ENCODE data around the gene JUP.

GRCh38 chr17:41810659-41811548 lies 24.4 kb upstream of the JUP start:
- TF ChIP-seq MXI1 (conservative IDR thresholded peaks at IDR 0.05; ENCODE audit: poor library complexity, severe bottlenecking) (no peak), EP300 (conservative IDR thresholded peaks at IDR 0.05; ENCODE audit: poor library complexity, severe bottlenecking) (no peak), TAF1 (IDR thresholded peaks at IDR 0.05; ENCODE audit: low read depth) (no peak), CTCF (IDR thresholded peaks at IDR 0.05; ENCODE audit: poor library complexity, severe bottlenecking) (no peak), POLR2AphosphoS5 (IDR thresholded peaks at IDR 0.05) (no peak)

Measured in neural cell (in vitro differentiated cells).